ENCODE results near the gene WNT7B. TPM values are rescaled to one million over a fixed set of nuclear protein-coding genes. Genes with fewer than 3 reads are reported as not detected.

Gene WNT7B
- total RNA-seq, 1 donor from 2014 or later = 14.2 TPM

DNA sequence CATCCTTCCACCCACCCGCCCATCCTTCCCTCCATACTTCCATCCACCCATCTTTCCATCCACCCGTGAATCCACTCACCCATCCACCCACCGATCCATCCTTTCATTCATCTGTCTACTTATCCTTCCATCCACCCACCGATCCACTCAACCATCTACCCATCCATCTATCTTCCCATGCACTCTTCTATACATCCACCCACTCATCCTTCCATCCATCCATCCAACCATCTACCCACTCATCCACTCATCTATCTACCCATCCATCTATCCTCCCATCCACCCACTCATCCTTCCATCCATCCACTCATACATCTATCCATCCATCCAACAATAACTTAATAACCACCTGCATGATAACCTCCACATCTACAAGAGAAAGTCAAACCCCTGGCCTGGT, 47.3 kb downstream of the WNT7B start:
- DNase-seq (ENCODE audit: low read depth, low spot score) = no peak
- H3K4me3 Mint-ChIP-seq = no peak overlapping the region

DNA sequence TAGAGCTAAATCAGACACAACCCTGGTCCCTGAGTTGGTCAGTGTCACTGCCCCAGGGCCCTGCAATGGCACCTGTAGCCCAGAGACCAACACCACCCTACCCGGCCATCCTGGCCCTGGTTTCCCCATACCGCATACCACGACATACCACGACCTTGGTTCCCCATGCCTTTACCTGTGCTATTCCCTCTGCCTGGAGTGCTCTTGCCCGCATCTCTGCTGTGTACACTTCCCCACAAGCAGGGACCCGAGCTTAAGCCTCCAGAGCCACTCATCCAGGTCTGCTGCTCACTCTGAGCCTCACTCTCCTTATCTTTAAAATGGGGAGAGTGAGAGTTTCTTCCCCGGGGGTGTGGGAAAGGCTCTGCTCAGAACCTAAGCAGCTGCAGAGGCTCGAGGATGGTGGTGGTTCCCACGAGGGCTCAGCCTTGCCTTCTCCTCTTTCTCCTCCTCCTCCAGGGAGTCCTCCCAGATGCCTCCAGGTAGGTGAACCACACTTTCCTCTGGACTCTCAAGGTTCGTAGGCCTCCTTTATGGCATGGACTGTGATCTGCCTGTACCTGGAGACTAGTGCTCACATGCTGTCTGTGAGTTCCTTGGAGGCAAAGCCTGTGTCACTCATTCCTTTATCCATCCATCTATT, 48.1 kb downstream of the WNT7B start:
- Mint-ChIP-seq H3K4me3 (no peak overlapping the region), H3K9me3 (no peaks in the 10 kb centered on the region), H3K4me1 (no peaks in the 10 kb centered on the region), H3K27me3 (ENCODE audit: low read depth) (no peaks in the 10 kb centered on the region), H3K27ac (ENCODE audit: unreplicated experiment) (no peak overlapping the region), H3K36me3 (ENCODE audit: low read depth) (no peaks in the 10 kb centered on the region)
- no peak for DNase-seq (ENCODE audit: low read depth, low spot score)
- TF ChIP-seq, protein P1, sequence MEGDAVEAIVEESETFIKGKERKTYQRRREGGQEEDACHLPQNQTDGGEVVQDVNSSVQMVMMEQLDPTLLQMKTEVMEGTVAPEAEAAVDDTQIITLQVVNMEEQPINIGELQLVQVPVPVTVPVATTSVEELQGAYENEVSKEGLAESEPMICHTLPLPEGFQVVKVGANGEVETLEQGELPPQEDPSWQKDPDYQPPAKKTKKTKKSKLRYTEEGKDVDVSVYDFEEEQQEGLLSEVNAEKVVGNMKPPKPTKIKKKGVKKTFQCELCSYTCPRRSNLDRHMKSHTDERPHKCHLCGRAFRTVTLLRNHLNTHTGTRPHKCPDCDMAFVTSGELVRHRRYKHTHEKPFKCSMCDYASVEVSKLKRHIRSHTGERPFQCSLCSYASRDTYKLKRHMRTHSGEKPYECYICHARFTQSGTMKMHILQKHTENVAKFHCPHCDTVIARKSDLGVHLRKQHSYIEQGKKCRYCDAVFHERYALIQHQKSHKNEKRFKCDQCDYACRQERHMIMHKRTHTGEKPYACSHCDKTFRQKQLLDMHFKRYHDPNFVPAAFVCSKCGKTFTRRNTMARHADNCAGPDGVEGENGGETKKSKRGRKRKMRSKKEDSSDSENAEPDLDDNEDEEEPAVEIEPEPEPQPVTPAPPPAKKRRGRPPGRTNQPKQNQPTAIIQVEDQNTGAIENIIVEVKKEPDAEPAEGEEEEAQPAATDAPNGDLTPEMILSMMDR (conservative IDR thresholded peaks at IDR 0.05) = no peak

More for the DNA sequence above, 47.3 kb downstream of the WNT7B start:
- H3K27me3 Mint-ChIP-seq (ENCODE audit: low read depth) = no peaks in the 10 kb centered on the region
- TF ChIP-seq, protein P1 (conservative IDR thresholded peaks at IDR 0.05) = no peak
- no peaks in the 10 kb centered on the region for H3K4me1 Mint-ChIP-seq
- no peak overlapping the region for H3K27ac Mint-ChIP-seq (ENCODE audit: unreplicated experiment)
- no peaks in the 10 kb centered on the region for H3K9me3 Mint-ChIP-seq
- H3K36me3 Mint-ChIP-seq (ENCODE audit: low read depth) = no peaks in the 10 kb centered on the region

DNA sequence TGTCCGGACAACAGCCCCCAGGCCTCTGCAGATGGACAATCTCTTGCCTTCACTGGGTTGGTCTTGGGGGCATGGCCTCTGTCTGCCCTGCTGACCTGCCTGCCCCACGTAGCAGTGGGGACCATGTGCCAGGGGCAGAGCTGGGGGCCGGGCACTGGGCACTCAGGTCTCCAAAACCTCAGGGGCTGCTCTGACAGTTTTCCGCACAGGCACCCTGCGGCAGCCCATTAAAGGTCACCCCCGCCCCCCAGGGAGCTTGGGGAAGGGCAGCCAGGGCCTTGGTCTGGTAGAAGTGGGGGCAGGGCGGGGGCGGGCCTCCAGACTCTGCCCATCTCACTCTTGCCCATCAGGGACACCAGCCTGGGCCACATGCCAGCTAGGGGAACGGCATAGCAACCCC, 49.9 kb downstream of the WNT7B start:
- Mint-ChIP-seq H3K4me3 (no peak overlapping the region), H3K9me3 (no peaks in the 10 kb centered on the region), H3K4me1 (no peaks in the 10 kb centered on the region), H3K36me3 (ENCODE audit: low read depth) (no peaks in the 10 kb centered on the region), H3K27me3 (ENCODE audit: low read depth) (no peaks in the 10 kb centered on the region), H3K27ac (ENCODE audit: unreplicated experiment) (no peak overlapping the region)
- DNase-seq (ENCODE audit: low read depth, low spot score) = no peak
- TF ChIP-seq, protein P1 (conservative IDR thresholded peaks at IDR 0.05) = no peak

DNA sequence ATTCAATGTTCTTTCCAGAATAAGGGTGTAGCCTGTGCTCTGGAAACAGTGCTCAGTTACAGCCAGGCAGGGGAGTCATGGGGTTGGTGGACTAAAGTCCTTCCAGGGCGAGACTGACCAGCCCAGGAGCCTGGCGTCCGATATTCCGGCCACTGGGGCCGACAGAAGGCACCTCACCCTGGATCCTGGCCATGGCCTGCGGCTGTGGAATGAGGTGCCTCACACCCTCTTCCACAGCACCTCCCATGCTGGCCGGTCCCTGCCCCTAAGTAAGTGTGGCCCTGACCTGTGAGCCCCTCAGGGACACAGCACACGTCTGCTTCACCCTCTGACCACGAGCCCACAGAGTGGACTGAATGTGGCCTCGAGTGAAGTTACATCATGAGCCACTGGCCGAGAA, 50.5 kb downstream of the WNT7B start:
- Mint-ChIP-seq H3K36me3 (ENCODE audit: low read depth) (no peaks in the 10 kb centered on the region), H3K9me3 (no peaks in the 10 kb centered on the region), H3K27ac (ENCODE audit: unreplicated experiment) (no peak overlapping the region), H3K4me1 (no peaks in the 10 kb centered on the region), H3K27me3 (ENCODE audit: low read depth) (no peaks in the 10 kb centered on the region), H3K4me3 (no peak overlapping the region)
- no peak for DNase-seq (ENCODE audit: low read depth, low spot score)
- TF ChIP-seq, protein P1 (conservative IDR thresholded peaks at IDR 0.05) = no peak

DNA sequence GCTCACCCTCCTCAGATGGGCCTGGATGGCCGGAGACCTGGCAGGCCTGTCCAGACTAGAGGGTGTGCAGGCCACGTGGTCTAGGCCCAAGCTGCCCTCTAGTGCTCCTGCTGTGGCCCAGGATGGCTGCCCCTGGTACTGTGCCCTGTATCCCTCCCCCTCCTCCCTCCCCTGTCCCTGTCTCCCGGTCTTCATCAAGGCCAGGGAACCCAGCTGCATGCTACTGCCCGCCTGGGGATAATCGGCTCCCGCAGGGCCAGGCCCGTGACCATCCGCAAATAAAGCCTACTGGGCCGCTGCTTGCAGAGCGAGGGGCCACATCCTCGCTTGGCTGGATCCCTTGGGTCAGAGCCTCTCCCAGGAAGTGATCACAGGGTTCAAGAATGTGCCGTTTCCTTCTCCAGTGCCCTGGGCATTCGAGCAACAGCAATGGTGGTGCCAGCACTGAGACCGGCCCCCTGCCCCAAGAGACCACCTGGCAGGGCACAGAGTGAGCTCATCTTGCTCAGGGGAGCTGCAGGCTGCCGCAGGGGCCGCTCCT, 51.1 kb downstream of the WNT7B start:
- Mint-ChIP-seq H3K27ac (ENCODE audit: unreplicated experiment) (no peak overlapping the region), H3K4me1 (no peaks in the 10 kb centered on the region), H3K9me3 (no peaks in the 10 kb centered on the region), H3K36me3 (ENCODE audit: low read depth) (no peaks in the 10 kb centered on the region), H3K4me3 (no peak overlapping the region), H3K27me3 (ENCODE audit: low read depth) (no peaks in the 10 kb centered on the region)
- TF ChIP-seq, protein P1 (conservative IDR thresholded peaks at IDR 0.05) = no peak
- DNase-seq (ENCODE audit: low read depth, low spot score) = no peak

All from neural crest cell (in vitro differentiated cells).